B cell (primary cell): ENCODE results near the gene NDUFAF5. TPM values are rescaled to one million over a fixed set of nuclear protein-coding genes. Genes with fewer than 3 reads are reported as not detected.

ENCODE experiments used
- ATAC-seq: fragments of 200-7000 bp; cut with Tn5 transposase; one replicate; pipeline ENCODE4 v1.10.0; 2021; ENCODE audit warnings: low read depth, mild to moderate bottlenecking, moderate number of reproducible peaks, moderate library complexity
- CTCF ChIA-PET: fragments of 350-600 bp; sonication (Branson Sonifier 250); formaldehyde crosslinking; loops from one replicate; lab custom pipeline; 2021; ENCODE audit warnings: antibody characterized with exemption, inconsistent platforms; lab: Charles Lee
- POLR2A ChIA-PET: fragments of 350-600 bp; sonication (Branson Sonifier 250); formaldehyde crosslinking; loops from one replicate; lab custom pipeline; 2021; ENCODE audit warnings: antibody characterized with exemption; lab: Charles Lee
- DNase-seq: peaks from one replicate; pipeline ENCODE4 v3.0.0; 2013
- H2AFZ ChIP-seq: 2 replicates; pipeline ENCODE4 v1.6.1; 2012; ENCODE audit warnings: mild to moderate bottlenecking, low read depth, low read length; ENCODE audit not compliant: insufficient read depth, poor library complexity, severe bottlenecking
- H3K27ac ChIP-seq, 2 donors: 1 replicate in 1 of 2; 2 replicates in 1 of 2; pipeline ENCODE4 v1.5.1; 2012 to 2013; ENCODE audit warnings: low read length in 2 of 2, mild to moderate bottlenecking in 2 of 2, moderate library complexity in 1 of 2
- H3K27me3 ChIP-seq, 4 experiments: fragments of 200-600 bp in 1 of 4; sonication (generic) in 1 of 4; replicated peaks in 1 of 4; 1 replicate in 2 of 4; 2 replicates in 2 of 4; pipeline versions ENCODE4 v1.6.1 to v1.7.0; 2013 to 2016; ENCODE audit warnings: low read length in 3 of 4, mild to moderate bottlenecking in 2 of 4, mixed read lengths in 1 of 4, moderate library complexity in 1 of 4; ENCODE audit not compliant: insufficient read depth in 4 of 4, control insufficient read depth in 3 of 4; ENCODE audit errors: control extremely low read depth in 1 of 4
- H3K36me3 ChIP-seq, 2 experiments: replicated peaks in 1 of 2; 1 replicate in 1 of 2; 2 replicates in 1 of 2; pipeline versions ENCODE4 v1.6.1 to v1.7.1; 2013; ENCODE audit warnings: low read length in 1 of 2; ENCODE audit not compliant: insufficient read depth in 2 of 2, control insufficient read depth in 1 of 2; ENCODE audit errors: control extremely low read depth in 1 of 2, extremely low read depth in 1 of 2
- H3K4me1 ChIP-seq, 2 donors: fragments of 200-600 bp in 1 of 2; sonication (generic) in 1 of 2; 1 replicate in 1 of 2; 2 replicates in 1 of 2; pipeline versions ENCODE4 v1.5.1 to v1.6.1; 2013 to 2017; ENCODE audit warnings: low read length in 2 of 2; ENCODE audit not compliant: control insufficient read depth in 2 of 2, insufficient read depth in 2 of 2
- H3K4me2 ChIP-seq: replicated peaks from 2 replicates; pipeline ENCODE3; 2012; ENCODE audit warnings: mild to moderate bottlenecking, low read depth, low read length; ENCODE audit not compliant: poor library complexity, severe bottlenecking
- H3K4me3 ChIP-seq, 5 experiments: fragments of 200-600 bp in 1 of 5; sonication (generic) in 1 of 5; 1 replicate in 3 of 5; 2 replicates in 2 of 5; pipeline versions ENCODE4 v1.5.1 to v1.7.0; 2011 to 2016; ENCODE audit warnings: low read length in 4 of 5, mild to moderate bottlenecking in 4 of 5, low read depth in 2 of 5, control low read depth in 1 of 5, moderate library complexity in 1 of 5; ENCODE audit not compliant: insufficient read depth in 1 of 5; ENCODE audit errors: control extremely low read depth in 1 of 5, extremely low read depth in 1 of 5
- H3K79me2 ChIP-seq: fragments of 200-600 bp; sonication (generic); one replicate; pipeline ENCODE4 v1.6.0; 2016; ENCODE audit warnings: low read length; ENCODE audit not compliant: control insufficient read depth, insufficient read depth
- H3K9ac ChIP-seq: fragments of 200-600 bp; sonication (generic); 2 replicates; pipeline ENCODE4 v1.6.1; 2017; ENCODE audit warnings: mild to moderate bottlenecking, low read length, moderate library complexity
- H3K9me3 ChIP-seq, 3 donors: one replicate each; pipeline versions ENCODE4 v1.6.1 to v1.7.1; 2013; ENCODE audit warnings: low read length in 2 of 3; ENCODE audit not compliant: control insufficient read depth in 2 of 3, insufficient read depth in 1 of 3; ENCODE audit errors: control extremely low read depth in 1 of 3
- H4K20me1 ChIP-seq: 2 replicates; pipeline ENCODE4 v1.6.0; 2012; ENCODE audit warnings: mild to moderate bottlenecking, low read length; ENCODE audit not compliant: insufficient read depth, control insufficient read depth, poor library complexity, severe bottlenecking
- H3K27ac Mint-ChIP-seq: one replicate; pipeline ENCODE4 v1.8.0; 2021; ENCODE audit warnings: mixed read lengths
- H3K27me3 Mint-ChIP-seq: one replicate; pipeline ENCODE4 v1.8.0; 2021; ENCODE audit warnings: mixed read lengths
- H3K4me1 Mint-ChIP-seq: one replicate; pipeline ENCODE4 v1.8.0; 2021; ENCODE audit warnings: mixed read lengths
- H3K4me3 Mint-ChIP-seq: one replicate; pipeline ENCODE4 v1.8.0; 2021; ENCODE audit warnings: mixed read lengths
- H3K9me3 Mint-ChIP-seq: one replicate; pipeline ENCODE4 v1.8.0; 2022; ENCODE audit warnings: mixed read lengths; ENCODE audit not compliant: insufficient read depth
- CTCF ChIP-seq: fragments of 200-600 bp; IDR thresholded peaks from one replicate; pipeline ENCODE4 v1.8.0; 2022; ENCODE audit warnings: antibody characterized with exemption, mild to moderate bottlenecking
- EZH2 ChIP-seq: IDR thresholded peaks from 2 replicates; pipeline ENCODE4 v1.6.1; 2012; ENCODE audit warnings: borderline replicate concordance, low read depth, mild to moderate bottlenecking, moderate library complexity, low read length; ENCODE audit not compliant: insufficient read depth, poor library complexity, severe bottlenecking
- WGBS: methylation state at CpG from one replicate; pipeline ENCODE4 v1.1.5; 2013; ENCODE audit warnings: missing lambda C conversion rate; ENCODE audit not compliant: insufficient coverage; 5-methylcytosine and 5-hydroxymethylcytosine counted together
- intact Hi-C: fragments of 100-400 bp; cut with micrococcal nuclease; formaldehyde crosslinking; loops from one replicate; pipeline ENCODE4 v1.10.0; 2022
- polyA plus RNA-seq: library from polyadenylated mRNA; depleted of rRNA; stranded (reverse); fragments of >200 nt; gene quantifications from 2 replicates; pipeline ENCODE4 v1.2.3, GENCODE V29; 2012
- total RNA-seq, 2 donors: library from RNA; stranded (reverse); fragments of 120-200 nt in 1 of 2; gene quantifications; 1 replicate in 1 of 2; 2 replicates in 1 of 2; pipeline versions ENCODE4 v1.2.3 to v1.2.4, GENCODE V29; 2013 to 2022

Gene NDUFAF5
- total and polyA plus RNA-seq, 2 donors (not counting 1 experiment from before 2014, with no cell fraction given), result 6.5 to 28.8 TPM

- H3K27ac ChIP-seq, result no peak overlapping the region
- no peak for DNase-seq
- Mint-ChIP-seq H3K9me3 (no peaks in the 10 kb centered on the region), H3K4me1 (no peaks in the 10 kb centered on the region), H3K27ac (no peak overlapping the region), H3K27me3 (no peaks in the 10 kb centered on the region), H3K4me3 (no peak overlapping the region)
- H4K20me1 ChIP-seq, result no peaks in the 10 kb centered on the region
- H3K4me2 ChIP-seq, result no peak overlapping the region
- 94% methylated on average over 1 of the region's 2 CpGs for whole genome bisulfite sequencing
- TF ChIP-seq CTCF (no peak), EZH2 (no peak)
- no peak for ATAC-seq
- intact Hi-C loops, result no loop called here
- H3K36me3 ChIP-seq, result peaks cover 0 to 34% of the 10 kb centered on the region in 2 experiments
- ChIA-PET CTCF (interaction anchor here (1.1 to 5.6 kb wide), 3 partner anchors 9 to 22 kb away, joined by 4 to 26 read pairs (median 5); no protein-coding TSS in a partner anchor), POLR2A (no interaction called here)
- no peak overlapping the region for H2AFZ ChIP-seq
- no peaks in the 10 kb centered on the region for H3K4me1 ChIP-seq
- H3K4me3 ChIP-seq, result no peak overlapping the region
- no peaks in the 10 kb centered on the region for H3K79me2 ChIP-seq
- no peak overlapping the region for H3K9ac ChIP-seq
- H3K9me3 ChIP-seq, result no peaks in the 10 kb centered on the region
- H3K27me3 ChIP-seq, result no peaks in the 10 kb centered on the region
Observed at GRCh38 chr20:13753436-13754036, 31.3 kb upstream of the NDUFAF5 start.

DNA sequence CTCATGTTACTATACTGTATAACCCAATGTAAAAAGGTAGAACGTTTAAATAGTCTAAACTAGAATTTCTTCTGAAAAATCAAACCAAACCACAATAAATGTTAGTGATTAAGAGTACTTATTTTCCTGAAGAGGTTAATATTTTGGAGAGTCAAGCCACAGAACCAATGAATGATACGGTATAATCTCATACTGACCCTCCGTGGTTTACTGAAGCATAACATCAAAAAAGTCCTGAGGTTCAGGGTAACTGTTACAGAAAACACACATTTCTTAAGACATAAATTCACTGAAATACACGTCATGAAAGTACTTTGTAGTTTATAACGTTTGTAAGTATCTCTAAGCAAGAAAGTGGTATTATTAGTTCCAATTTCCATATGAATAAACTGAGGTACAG lies 29.0 kb upstream of the NDUFAF5 start:
- Histone ChIP-seq H3K79me2 (no peaks in the 10 kb centered on the region), H2AFZ (no peak overlapping the region), H3K9me3 (no peaks in the 10 kb centered on the region), H3K9ac (no peak overlapping the region), H3K36me3 (peaks cover 0 to 36% of the 10 kb centered on the region in 2 experiments), H3K4me3 (no peak overlapping the region), H3K4me1 (no peaks in the 10 kb centered on the region), H3K4me2 (no peak overlapping the region), H4K20me1 (no peaks in the 10 kb centered on the region), H3K27ac (no peak overlapping the region), H3K27me3 (no peaks in the 10 kb centered on the region)
- Mint-ChIP-seq H3K27me3 (no peaks in the 10 kb centered on the region), H3K4me3 (no peak overlapping the region), H3K27ac (no peak overlapping the region), H3K9me3 (no peaks in the 10 kb centered on the region), H3K4me1 (peaks cover 7% of the 10 kb centered on the region)
- no peak for ATAC-seq
- ChIA-PET CTCF (interaction anchor here (2.6 to 5.6 kb wide), 2 partner anchors 15 to 16 kb away, joined by 12 to 26 read pairs; no protein-coding TSS in a partner anchor), POLR2A (no interaction called here)
- DNase-seq, result no peak
- intact Hi-C loops, result no loop called here
- WGBS, result no CpG with 5 or more reads among the region's 5 CpGs
- TF ChIP-seq CTCF (no peak), EZH2 (no peak)
